Right lobe of liver (tissue), 4 donors: Measurements from ENCODE around the gene SULT2B1.

Experiments
- POLR2A ChIP-seq: fragments of 450-650 bp; IDR thresholded peaks from one replicate; pipeline ENCODE4 v1.6.1; 2017; ENCODE audit warnings: antibody characterized with exemption, mild to moderate bottlenecking
- TF ChIP-seq, protein P1 (sequence below), 4 donors: fragments of 200-600 bp in 3 of 4; fragments of 450-650 bp in 1 of 4; IDR thresholded peaks; one replicate each; pipeline versions ENCODE4 v1.5.1 to v1.8.0; 2016 to 2022; ENCODE audit warnings: antibody characterized with exemption in 4 of 4, mild to moderate bottlenecking in 2 of 4
- donor health status: DM: no; HTN: no; CAD: no.
- donor health status: DM: no; HTN: no; CAD: no.
- donor health status: DM: no; HTN: yes; CAD: no.

DNA sequence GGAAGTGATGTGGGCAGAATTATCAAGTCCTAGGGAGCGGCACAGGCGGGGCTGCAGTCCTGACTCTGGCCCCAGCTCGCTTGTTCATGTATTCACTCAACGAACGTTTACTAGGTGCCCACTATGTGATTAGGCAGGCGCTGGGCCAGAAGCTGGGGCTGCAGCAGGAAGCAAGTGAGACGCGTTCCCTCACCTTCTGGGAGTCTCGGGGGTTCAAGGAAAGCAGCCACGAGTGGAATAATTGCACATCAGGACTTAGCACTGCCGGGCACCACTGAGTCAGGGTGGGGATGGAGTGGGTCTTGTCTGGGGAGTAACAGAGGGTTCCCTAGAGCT is 37.9 kb upstream of the SULT2B1 start:
- TF ChIP-seq, protein P1, sequence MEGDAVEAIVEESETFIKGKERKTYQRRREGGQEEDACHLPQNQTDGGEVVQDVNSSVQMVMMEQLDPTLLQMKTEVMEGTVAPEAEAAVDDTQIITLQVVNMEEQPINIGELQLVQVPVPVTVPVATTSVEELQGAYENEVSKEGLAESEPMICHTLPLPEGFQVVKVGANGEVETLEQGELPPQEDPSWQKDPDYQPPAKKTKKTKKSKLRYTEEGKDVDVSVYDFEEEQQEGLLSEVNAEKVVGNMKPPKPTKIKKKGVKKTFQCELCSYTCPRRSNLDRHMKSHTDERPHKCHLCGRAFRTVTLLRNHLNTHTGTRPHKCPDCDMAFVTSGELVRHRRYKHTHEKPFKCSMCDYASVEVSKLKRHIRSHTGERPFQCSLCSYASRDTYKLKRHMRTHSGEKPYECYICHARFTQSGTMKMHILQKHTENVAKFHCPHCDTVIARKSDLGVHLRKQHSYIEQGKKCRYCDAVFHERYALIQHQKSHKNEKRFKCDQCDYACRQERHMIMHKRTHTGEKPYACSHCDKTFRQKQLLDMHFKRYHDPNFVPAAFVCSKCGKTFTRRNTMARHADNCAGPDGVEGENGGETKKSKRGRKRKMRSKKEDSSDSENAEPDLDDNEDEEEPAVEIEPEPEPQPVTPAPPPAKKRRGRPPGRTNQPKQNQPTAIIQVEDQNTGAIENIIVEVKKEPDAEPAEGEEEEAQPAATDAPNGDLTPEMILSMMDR (IDR thresholded peaks at IDR 0.05), result no peak
- no peak for TF ChIP-seq POLR2A
